ENCODE results near the gene CLEC10A. TPM values are rescaled to one million over a fixed set of nuclear protein-coding genes. Genes with fewer than 3 reads are reported as not detected.

CLEC10A gene
- polyA plus RNA-seq, 1 donor: 9.7 TPM

DNA sequence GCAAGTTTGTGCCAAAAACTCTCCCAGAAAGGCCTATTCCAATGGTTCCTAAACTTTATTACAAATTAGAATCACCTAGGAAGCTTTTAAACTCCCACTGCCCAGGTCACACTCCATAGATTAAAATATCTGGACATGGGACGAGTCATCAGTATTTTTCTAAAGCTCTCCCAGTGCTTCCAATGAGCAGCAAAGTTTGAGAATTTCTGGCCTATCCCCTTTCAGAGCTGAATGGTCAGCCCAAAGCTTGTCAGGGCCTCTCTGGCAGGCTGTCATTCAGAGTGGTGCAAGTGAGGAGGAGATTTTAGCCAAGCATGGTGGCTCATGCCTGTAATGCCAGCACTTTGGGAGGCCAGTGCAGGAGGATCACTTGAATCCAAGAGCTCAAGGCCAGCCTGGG is 54.8 kb downstream of the CLEC10A start:
- H3K27ac ChIP-seq (ENCODE audit: low read length): no peak overlapping the region
- peaks cover 6% of the 10 kb centered on the region for H3K9me3 ChIP-seq (ENCODE audit: control insufficient read depth, low read depth, low read length)
- no peak overlapping the region for H3K4me3 ChIP-seq (ENCODE audit: low read length)
- no peak for DNase-seq
- H3K4me1 ChIP-seq (ENCODE audit: control insufficient read depth, insufficient read depth, low read length): peaks cover 17% of the 10 kb centered on the region
- WGBS (ENCODE audit: insufficient coverage, low lambda C conversion rate): no CpG with 5 or more reads among the region's 1 CpG
- H3K27me3 ChIP-seq (ENCODE audit: control insufficient read depth, insufficient read depth, low read length): peaks cover 37% of the 10 kb centered on the region
- no peaks in the 10 kb centered on the region for H3K36me3 ChIP-seq (ENCODE audit: control insufficient read depth, insufficient read depth, low read length)

Other genes starting within 250 kb of the CLEC10A start
- gene TEKT1, start 248.5 kb downstream of the CLEC10A start, polyA plus RNA-seq: 0.25 TPM
- gene ALOX12, start 84.2 kb downstream of the CLEC10A start, polyA plus RNA-seq: 1.2 TPM
- gene RNASEK, start 67.6 kb downstream of the CLEC10A start, polyA plus RNA-seq: 244 TPM
- 7.2 TPM for gene BCL6B, start 57.2 kb downstream of the CLEC10A start, polyA plus RNA-seq
- gene SLC16A13, start 44.2 kb downstream of the CLEC10A start, polyA plus RNA-seq: 16.9 TPM
- gene SLC16A11, start 36.2 kb downstream of the CLEC10A start, polyA plus RNA-seq: 0.94 TPM
- gene ASGR2, start 34.6 kb upstream of the CLEC10A start, polyA plus RNA-seq: 0.40 TPM
- gene ASGR1, start 99.1 kb upstream of the CLEC10A start, polyA plus RNA-seq: 5.7 TPM
- gene DLG4, start 139.6 kb upstream of the CLEC10A start, polyA plus RNA-seq: 16.7 TPM
- gene ACADVL, start 139.7 kb upstream of the CLEC10A start, polyA plus RNA-seq: 490 TPM
- gene DVL2, start 154.3 kb upstream of the CLEC10A start, polyA plus RNA-seq: 44.5 TPM
- gene PHF23, start 159.2 kb upstream of the CLEC10A start, polyA plus RNA-seq: 45.4 TPM
- gene GABARAP, start 162.2 kb upstream of the CLEC10A start, polyA plus RNA-seq: 724 TPM
- gene CTDNEP1, start 171.5 kb upstream of the CLEC10A start, polyA plus RNA-seq: 124 TPM
- 45.8 TPM for gene ELP5, start 172.0 kb upstream of the CLEC10A start, polyA plus RNA-seq
- 250 TPM for gene CLDN7, start 182.2 kb upstream of the CLEC10A start, polyA plus RNA-seq
- 1.1 TPM for gene SLC2A4, start 201.5 kb upstream of the CLEC10A start, polyA plus RNA-seq
- 2.8 TPM for gene YBX2, start 214.4 kb upstream of the CLEC10A start, polyA plus RNA-seq
- 263 TPM for gene EIF5A, start 227.4 kb upstream of the CLEC10A start, polyA plus RNA-seq
- gene GPS2, start 235.1 kb upstream of the CLEC10A start, polyA plus RNA-seq: 53.0 TPM
- 28.7 TPM for gene NEURL4, start 249.1 kb upstream of the CLEC10A start, polyA plus RNA-seq